ENCODE measurements around the gene AP2B1. TPM values are rescaled to one million over a fixed set of nuclear protein-coding genes. Genes with fewer than 3 reads are reported as not detected.

Gene AP2B1
- total RNA-seq, 2 donors from 2014 or later = 44.5 to 68.3 TPM

GRCh38 chr17:35645923-35646322 lies 58.8 kb downstream of the AP2B1 start:
- H3K4me1 ChIP-seq (ENCODE audit: control insufficient read depth in 1 of 2, low read depth in 2 of 2) = no peaks in the 10 kb centered on the region
- H3K9me3 ChIP-seq = no peaks in the 10 kb centered on the region
- peaks cover 33% of the 10 kb centered on the region for H3K36me3 ChIP-seq
- no peaks in the 10 kb centered on the region for H3K27me3 ChIP-seq (replicated peaks; ENCODE audit: insufficient read depth)
- ATAC-seq (ENCODE audit: insufficient number of reproducible peaks, low FRiP score, low read depth) = no peak
- no peak for TF ChIP-seq CTCF (IDR thresholded peaks at IDR 0.05)
- no peak overlapping the region for H3K4me3 ChIP-seq
- no peak for DNase-seq (ENCODE audit: low spot score)
- no peak overlapping the region for H3K27ac ChIP-seq

- no peaks in the 10 kb centered on the region for H3K4me1 ChIP-seq (ENCODE audit: control insufficient read depth in 1 of 2, low read depth in 2 of 2)
- ATAC-seq (ENCODE audit: insufficient number of reproducible peaks, low FRiP score, low read depth) (no peak), DNase-seq (ENCODE audit: low spot score) (no peak)
- no peak overlapping the region for H3K27ac ChIP-seq
- H3K36me3 ChIP-seq = peaks cover 15% of the 10 kb centered on the region
- TF ChIP-seq CTCF (IDR thresholded peaks at IDR 0.05) = no peak
- H3K9me3 ChIP-seq = no peaks in the 10 kb centered on the region
- H3K4me3 ChIP-seq = no peak overlapping the region
- no peaks in the 10 kb centered on the region for H3K27me3 ChIP-seq (replicated peaks; ENCODE audit: insufficient read depth)
Observed at GRCh38 chr17:35651467-35651866, 64.3 kb downstream of the AP2B1 start.

- DNase-seq (ENCODE audit: low spot score) = no peak
- Histone ChIP-seq H3K27ac (no peak overlapping the region), H3K9me3 (no peaks in the 10 kb centered on the region), H3K27me3 (replicated peaks; ENCODE audit: insufficient read depth) (no peaks in the 10 kb centered on the region), H3K4me3 (no peak overlapping the region), H3K4me1 (ENCODE audit: control insufficient read depth in 1 of 2, low read depth in 2 of 2) (no peaks in the 10 kb centered on the region), H3K36me3 (peaks cover 16% of the 10 kb centered on the region)
- ATAC-seq (ENCODE audit: insufficient number of reproducible peaks, low FRiP score, low read depth) = no peak
- no peak for TF ChIP-seq CTCF (IDR thresholded peaks at IDR 0.05)
Observed at GRCh38 chr17:35653619-35654361, 66.7 kb downstream of the AP2B1 start.

GRCh38 chr17:35655303-35655702 lies 68.2 kb downstream of the AP2B1 start:
- Histone ChIP-seq H3K9me3 (no peaks in the 10 kb centered on the region), H3K36me3 (peaks cover 12% of the 10 kb centered on the region), H3K4me3 (no peak overlapping the region), H3K4me1 (ENCODE audit: control insufficient read depth in 1 of 2, low read depth in 2 of 2) (no peaks in the 10 kb centered on the region), H3K27me3 (replicated peaks; ENCODE audit: insufficient read depth) (no peaks in the 10 kb centered on the region), H3K27ac (no peak overlapping the region)
- no peak for TF ChIP-seq CTCF (IDR thresholded peaks at IDR 0.05)
- ATAC-seq (ENCODE audit: insufficient number of reproducible peaks, low FRiP score, low read depth) (no peak), DNase-seq (ENCODE audit: low spot score) (no peak)

- Histone ChIP-seq H3K4me3 (no peak overlapping the region), H3K9me3 (no peaks in the 10 kb centered on the region), H3K4me1 (ENCODE audit: control insufficient read depth in 1 of 2, low read depth in 2 of 2) (peaks cover 0 to 6% of the 10 kb centered on the region in 2 donors), H3K27ac (no peak overlapping the region), H3K36me3 (peaks cover 20% of the 10 kb centered on the region), H3K27me3 (replicated peaks; ENCODE audit: insufficient read depth) (no peaks in the 10 kb centered on the region)
- TF ChIP-seq CTCF (IDR thresholded peaks at IDR 0.05) = no peak
- no peak for DNase-seq (ENCODE audit: low spot score)
- no peak for ATAC-seq (ENCODE audit: insufficient number of reproducible peaks, low FRiP score, low read depth)
Observed at GRCh38 chr17:35660902-35661301, 73.8 kb downstream of the AP2B1 start.

Measured in thoracic aorta (tissue), 2 donors.